KOPT-K1 (cell line): ENCODE data around the gene UCHL5.
"Not testable (repeated sequence)": the region's sequence is repeated elsewhere in the genome, so short reads cannot be mapped to it uniquely, and the experiment has no call there.

Experiments
- H3K27ac ChIP-seq: fragments of 200-600 bp; sonication (generic); 2 replicates; pipeline ENCODE4 v1.5.1; 2016; ENCODE audit warnings: antibody characterized with exemption, mild to moderate bottlenecking, low read depth, low read length; ENCODE audit not compliant: poor library complexity, severe bottlenecking
- H3K36me3 ChIP-seq: fragments of 200-600 bp; sonication (generic); 2 replicates; pipeline ENCODE4 v1.5.1; 2017; ENCODE audit warnings: antibody characterized with exemption, mild to moderate bottlenecking, low read length, moderate library complexity; ENCODE audit not compliant: insufficient read depth
- H3K9me3 ChIP-seq: fragments of 200-600 bp; sonication (generic); 2 replicates; pipeline ENCODE4 v1.5.1; 2017; ENCODE audit warnings: antibody characterized with exemption, low read length, mild to moderate bottlenecking; ENCODE audit not compliant: insufficient read depth, poor library complexity, severe bottlenecking

Gene UCHL5

DNA sequence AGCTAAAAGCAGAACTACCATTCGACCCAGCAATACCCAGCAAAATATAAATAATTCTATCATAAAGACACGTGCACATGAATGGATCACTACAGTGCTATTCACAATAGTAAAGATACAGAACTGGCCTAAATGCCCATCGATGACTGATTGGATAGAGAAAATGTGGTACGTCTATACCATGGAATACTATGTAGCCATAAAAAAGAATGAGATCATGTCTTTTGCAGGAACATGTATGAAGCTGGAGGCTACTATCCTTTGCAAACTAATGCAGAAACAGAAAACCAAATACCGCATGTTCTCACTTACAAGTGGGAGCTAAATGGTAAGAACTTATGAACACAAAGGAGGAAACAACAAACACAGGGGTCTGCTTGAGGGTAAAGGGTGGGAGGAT lies 53.4 kb downstream of the UCHL5 start:
- Histone ChIP-seq H3K27ac (no peak overlapping the region), H3K36me3 (peaks cover 23% of the 10 kb centered on the region)

DNA sequence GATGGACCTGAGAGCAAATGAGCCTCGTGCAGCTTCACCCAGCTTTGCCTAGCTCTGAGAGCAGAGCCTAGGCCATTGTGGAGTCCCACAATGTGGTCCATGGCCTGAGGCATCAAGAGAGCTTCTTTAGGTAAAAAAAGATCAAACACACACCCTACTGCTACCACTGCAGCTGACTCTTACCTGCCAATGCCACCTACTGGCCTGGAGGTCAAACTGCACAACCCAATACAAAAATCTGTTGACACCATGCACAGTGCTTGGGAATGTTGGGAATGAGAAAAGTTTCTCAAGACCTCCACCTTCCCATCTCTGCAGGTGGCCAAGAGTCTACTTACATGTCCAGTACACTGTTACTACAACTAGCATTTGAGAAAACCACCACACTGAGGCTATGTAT lies 60.6 kb downstream of the UCHL5 start:
- Histone ChIP-seq H3K27ac (no peak overlapping the region), H3K9me3 (peaks cover 15% of the 10 kb centered on the region), H3K36me3 (peaks cover 58% of the 10 kb centered on the region)

More for the DNA sequence above, 53.4 kb downstream of the UCHL5 start:
- peaks cover 10% of the 10 kb centered on the region for H3K9me3 ChIP-seq

DNA sequence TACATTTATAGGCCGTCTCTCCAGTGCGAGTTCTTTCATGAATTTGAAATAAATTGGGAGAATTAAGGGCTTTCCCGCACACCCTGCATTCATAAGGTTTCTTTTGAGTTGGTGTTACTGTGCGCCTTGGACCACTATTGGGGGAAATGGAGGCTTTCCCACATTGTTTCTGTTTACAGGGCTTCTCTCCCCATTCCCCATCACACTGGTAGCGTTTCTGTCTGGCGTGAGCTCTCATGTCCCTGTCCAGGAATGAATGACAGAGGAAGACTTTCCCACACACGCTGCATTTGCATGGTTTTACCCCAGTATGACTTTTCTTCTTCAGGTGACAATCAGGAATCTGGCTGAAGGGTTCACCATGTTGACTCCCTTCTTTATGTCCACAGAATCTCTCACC lies 65.0 kb downstream of the UCHL5 start:
- peaks cover 35% of the 10 kb centered on the region for H3K36me3 ChIP-seq
- no peak overlapping the region for H3K27ac ChIP-seq

DNA sequence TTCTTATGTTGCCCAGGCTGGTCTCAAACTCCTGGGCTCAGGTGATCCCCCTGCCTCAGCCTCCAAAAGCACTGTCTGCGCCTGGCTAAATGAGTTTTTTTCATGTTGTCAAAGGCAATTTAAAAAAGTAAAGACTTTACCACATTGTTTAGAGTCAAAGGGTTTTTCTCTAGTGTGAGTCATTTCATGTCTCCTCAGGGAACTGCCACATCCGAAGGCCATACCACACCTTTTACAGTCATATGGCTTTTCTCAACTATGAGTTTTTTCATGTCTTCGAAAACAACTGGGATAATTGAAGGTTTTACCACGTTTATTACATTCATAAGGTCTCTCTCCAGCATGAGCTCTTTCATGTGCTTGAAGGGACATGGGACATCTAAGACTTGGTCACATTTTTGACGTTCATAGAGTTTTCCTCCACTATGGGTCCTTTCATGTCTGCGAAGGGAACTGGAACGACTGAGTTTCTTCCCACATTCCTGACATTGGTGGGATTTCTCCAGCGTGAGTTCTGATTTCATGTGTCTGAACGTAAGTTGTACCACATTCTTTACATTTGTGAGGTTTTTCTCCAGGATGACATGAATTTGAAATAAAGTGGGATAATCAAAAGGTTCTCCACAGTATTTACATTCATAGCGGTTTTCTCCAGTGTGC lies 65.6 kb downstream of the UCHL5 start:
- Histone ChIP-seq H3K27ac (no peak overlapping the region), H3K9me3 (peaks cover 13% of the 10 kb centered on the region), H3K36me3 (peaks cover 29% of the 10 kb centered on the region)

More for the DNA sequence above, 65.0 kb downstream of the UCHL5 start:
- peaks cover 15% of the 10 kb centered on the region for H3K9me3 ChIP-seq

DNA sequence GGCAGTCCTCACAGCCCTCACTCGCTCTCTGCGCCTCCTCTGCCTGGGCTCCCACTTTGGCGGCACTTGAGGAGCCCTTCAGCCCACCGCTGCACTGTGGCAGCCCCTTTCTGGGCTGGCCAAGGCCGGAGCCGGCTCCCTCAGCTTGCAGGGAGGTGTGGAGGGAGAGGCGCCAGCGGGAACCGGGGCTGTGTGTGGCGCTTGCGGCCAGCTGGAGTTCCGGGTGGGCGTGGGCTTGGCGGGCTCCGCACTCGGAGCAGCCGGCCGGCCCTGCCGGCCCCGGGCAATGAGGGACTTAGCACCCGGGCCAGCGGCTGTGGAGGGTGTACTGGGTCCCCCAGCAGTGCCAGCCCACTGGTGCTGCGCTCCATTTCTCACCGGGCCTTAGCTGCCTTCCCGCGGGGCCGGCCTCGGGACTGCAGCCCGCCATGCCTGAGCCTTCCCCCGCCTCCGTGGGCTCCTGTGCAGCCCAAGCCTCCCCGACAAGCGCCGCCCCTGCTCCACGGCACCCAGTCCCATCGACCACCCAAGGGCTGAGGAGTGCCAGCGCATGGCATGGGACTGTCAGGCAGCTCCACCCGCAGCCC lies 72.3 kb downstream of the UCHL5 start:
- not testable (repeated sequence) for H3K9me3 ChIP-seq, H3K36me3 ChIP-seq, H3K27ac ChIP-seq

DNA sequence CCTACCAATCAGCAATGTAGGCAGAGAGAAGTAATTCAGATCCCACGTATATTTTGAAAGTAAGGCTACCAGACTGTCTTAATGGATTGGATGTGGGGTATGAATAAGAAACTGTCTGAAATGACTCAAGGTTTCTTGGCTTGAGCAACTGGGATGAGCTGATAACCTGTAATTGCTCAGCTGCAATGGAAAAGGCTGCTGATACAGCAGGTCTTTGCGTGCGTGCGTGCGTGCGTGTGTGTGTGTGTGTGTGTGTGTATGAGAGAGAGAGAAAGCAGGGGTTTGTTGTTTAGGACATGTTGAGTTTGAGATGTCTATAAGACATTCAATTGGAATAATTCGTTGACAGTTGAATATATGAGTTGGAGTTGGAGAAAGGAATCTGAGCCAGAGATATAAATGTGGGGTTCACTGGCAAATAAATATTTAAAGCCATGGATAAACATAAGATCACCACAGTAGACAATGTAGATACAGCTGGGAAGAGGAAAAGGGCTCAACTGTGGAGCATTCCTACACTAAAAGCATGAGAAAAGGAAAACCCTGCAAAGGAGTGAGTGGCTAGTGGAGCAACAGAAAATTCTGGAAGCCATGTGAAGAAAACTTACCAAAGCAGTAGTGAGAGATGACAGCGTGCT lies 72.9 kb downstream of the UCHL5 start:
- peaks cover 7% of the 10 kb centered on the region; the same call in 1 of the 2 replicates for H3K36me3 ChIP-seq
- no peaks in the 10 kb centered on the region for H3K9me3 ChIP-seq
- H3K27ac ChIP-seq, result no peak overlapping the region

DNA sequence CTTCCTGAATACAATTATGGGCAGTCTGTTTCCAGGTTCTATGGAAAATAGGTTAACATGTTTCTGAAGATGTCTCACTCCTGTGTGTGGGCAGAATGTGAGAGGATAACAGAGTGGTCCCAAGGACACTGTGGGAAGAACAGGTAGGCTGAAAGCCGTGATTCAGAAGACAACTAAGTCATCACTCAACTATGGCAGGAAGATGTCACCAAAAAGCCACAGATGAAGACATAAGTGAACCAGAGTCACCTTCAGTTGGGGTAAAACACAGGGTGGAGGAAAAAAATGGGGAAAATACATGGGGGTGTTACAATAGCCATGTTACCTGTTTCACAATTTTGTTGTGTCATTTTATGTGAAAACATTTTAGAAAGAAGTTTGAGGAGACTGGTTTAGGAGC lies 75.1 kb downstream of the UCHL5 start:
- Histone ChIP-seq H3K36me3 (peaks cover 7% of the 10 kb centered on the region; the same call in 1 of the 2 replicates), H3K27ac (no peak overlapping the region), H3K9me3 (no peaks in the 10 kb centered on the region)

DNA sequence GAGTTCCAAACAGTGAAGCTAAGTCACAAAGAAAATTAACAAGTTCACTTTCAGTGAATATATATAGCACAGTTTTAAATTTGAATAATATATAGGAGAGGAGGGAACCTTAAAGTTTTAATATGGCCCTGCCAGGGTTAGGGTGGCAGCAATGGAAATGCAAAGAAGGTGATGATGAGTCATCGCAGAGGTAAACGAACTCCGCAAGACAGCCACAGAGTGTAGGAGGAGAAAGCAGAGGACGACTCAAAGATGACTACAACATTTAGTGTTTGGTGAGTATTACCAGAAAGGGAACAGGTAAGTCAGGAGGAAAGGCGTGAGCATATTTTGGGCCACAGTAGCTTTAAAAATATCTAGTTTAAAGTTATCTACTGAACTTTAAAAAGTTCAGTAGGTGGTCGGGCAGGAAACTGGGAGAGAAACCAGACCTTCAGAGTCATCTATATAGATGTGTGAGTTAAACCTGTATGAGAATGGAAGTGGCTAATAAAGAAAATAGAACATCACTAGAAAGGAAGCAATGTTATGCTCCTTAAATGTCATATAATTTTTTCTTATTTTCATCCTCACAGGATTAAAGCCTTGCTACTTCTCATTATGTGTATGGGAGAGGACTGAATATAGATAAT lies 75.7 kb downstream of the UCHL5 start:
- H3K9me3 ChIP-seq, result no peaks in the 10 kb centered on the region
- peaks cover 7% of the 10 kb centered on the region; the same call in 1 of the 2 replicates for H3K36me3 ChIP-seq
- no peak overlapping the region for H3K27ac ChIP-seq

DNA sequence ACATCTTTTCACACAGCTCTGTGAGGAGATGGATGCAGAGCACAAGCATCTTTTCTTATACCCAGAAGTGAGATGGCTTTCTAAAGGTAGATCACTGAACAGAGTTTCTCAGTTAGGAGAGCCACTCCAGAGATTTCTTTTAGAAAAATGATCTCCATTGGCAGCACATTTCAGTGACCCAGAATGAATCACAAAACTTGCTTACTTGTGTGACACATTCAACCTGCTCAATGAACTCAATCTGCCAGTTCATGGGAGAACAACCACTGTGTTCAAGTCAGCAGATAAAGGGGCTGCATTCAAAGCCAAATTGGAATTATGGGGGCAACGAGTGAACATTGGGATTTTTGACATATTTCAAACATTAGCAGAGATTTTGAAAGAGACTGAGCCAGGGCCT lies 78.3 kb downstream of the UCHL5 start:
- no peaks in the 10 kb centered on the region for H3K9me3 ChIP-seq
- no peaks in the 10 kb centered on the region for H3K36me3 ChIP-seq
- no peak overlapping the region for H3K27ac ChIP-seq

DNA sequence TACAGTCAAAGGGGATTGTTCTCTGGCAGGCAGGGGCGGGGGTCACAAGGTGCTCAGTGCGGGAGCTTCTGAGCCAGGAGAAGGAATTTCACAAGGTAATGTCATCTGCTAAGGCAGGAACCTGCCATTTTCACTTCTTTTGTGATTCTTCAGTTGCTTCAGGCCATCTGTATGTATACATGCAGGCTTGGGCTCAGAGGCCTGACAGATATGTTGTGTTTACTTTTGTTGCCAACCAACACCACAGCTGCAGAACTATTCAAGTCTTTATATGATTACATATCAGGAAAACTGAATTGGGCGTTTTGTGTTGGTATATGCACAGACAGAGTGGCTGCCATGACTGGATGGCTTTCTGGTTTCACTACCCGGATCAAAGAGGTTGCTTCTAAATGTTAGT lies 78.8 kb downstream of the UCHL5 start:
- not testable (repeated sequence) for H3K27ac ChIP-seq, H3K9me3 ChIP-seq, H3K36me3 ChIP-seq

DNA sequence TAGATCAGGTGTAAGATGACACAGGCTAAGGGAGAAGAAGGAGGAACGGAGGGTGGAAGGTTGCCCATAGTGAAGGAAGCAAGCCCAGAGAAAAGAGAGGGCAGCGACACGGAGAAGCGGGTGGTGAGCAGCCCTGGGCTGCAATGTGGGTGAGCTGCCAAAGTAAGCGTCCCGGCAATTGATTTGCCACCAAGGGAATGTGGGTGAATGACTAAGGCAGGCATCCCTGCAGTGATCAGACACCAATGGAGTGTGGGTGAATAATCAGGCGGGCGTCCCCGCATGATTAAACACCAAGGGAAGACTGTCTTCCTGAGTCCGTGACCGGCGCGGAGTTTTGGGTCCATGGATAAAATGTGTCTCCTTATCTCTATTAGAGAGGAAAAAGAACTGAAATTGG lies 79.6 kb downstream of the UCHL5 start:
- Histone ChIP-seq H3K9me3 (no peaks in the 10 kb centered on the region), H3K36me3 (no peaks in the 10 kb centered on the region), H3K27ac (no peak overlapping the region)

DNA sequence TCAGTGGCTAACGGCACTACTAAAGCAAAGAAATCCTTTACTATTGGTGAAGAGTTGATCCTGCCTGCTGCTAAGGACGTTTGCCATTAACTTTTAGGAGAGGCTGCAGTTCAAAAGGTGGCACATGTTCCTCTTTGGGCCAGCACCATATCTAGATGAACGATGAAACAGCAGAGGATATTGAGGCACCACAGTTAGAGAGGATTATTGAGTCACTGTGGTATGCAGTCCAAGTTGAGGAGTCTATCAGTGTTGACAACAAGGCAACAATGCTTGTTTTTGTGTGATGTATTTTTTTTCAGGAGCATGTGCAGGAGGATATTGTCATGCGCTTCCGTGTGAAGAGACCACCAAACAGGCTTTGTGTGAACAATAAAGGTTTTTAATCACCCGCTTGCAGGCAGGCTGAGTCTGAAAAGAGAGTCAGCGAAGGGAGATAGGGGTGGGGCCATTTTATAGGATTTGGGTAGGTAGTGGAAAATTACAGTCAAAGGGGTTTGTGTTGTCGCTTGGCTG lies 80.9 kb downstream of the UCHL5 start:
- no peaks in the 10 kb centered on the region for H3K9me3 ChIP-seq
- no peaks in the 10 kb centered on the region for H3K36me3 ChIP-seq
- H3K27ac ChIP-seq, result no peak overlapping the region

DNA sequence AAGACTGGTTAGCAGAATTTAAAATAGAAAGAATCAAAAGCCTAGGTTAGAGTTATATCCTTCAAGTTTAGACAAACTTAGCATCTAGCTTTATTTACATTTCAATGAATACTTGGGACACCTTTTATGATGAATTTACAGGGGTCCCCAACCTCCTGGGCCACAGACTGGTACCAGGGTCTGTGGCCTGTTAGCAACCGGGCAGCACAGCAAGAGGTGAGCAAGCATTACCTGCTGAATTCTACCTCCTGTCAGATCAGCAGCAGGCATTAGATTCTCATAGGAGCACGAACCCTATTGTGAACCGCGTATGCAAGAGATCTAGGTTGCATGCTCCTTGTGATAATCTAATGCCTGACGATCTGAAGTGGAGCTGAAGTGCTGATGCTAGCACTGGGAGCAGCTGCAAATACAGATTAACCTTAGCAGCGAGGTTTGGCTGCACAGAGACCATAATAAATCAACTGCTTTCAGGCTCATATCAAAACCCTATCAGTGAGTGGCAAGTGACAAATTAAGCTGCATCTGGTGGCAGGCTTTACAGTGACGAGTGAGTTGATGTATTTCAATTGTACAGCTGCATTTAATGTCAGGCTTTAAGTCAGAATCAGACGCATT lies 82.0 kb downstream of the UCHL5 start:
- Histone ChIP-seq H3K27ac (no peak overlapping the region), H3K36me3 (no peaks in the 10 kb centered on the region), H3K9me3 (no peaks in the 10 kb centered on the region)

DNA sequence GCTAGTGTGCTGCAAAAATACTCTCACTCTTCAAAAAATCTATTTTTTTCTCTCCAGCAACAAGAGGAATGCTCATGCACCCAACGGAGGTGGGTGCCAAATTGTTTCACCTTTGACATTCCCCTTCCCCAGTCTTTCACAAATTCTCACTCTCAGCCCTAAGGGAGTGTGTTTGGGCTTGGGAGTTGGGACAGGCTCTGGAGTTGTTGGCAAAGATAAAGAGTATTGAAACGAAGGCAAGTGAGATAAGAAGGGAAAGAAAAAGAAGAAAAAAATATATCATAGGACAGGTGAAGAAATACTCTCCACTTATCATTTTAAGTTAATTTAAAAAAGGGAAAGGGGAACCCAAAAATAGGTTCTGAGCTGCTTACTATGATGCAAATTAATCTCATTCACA lies 82.6 kb downstream of the UCHL5 start:
- no peak overlapping the region for H3K27ac ChIP-seq
- no peaks in the 10 kb centered on the region for H3K9me3 ChIP-seq

DNA sequence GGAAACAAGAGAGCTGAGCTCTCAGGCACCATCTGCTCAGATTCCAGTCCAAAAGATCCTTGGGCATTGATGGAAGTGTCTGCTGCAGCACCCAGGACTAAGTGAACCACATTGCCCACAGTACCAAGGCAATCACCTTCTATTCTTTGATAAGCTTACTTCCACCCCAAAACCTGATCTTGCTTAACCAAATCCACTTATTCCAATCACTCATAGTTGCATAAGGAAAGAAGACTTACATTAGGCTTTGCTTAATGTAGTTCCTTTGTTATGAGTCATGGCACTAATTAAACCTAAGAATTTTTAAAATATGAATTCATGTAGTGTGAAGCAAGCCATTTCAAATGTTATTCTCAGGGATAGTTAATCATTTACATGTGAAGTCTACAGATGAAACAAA lies 84.5 kb downstream of the UCHL5 start:
- no peak overlapping the region for H3K27ac ChIP-seq
- H3K9me3 ChIP-seq, result no peaks in the 10 kb centered on the region
- no peaks in the 10 kb centered on the region for H3K36me3 ChIP-seq

More for the DNA sequence above, 82.6 kb downstream of the UCHL5 start:
- H3K36me3 ChIP-seq, result no peaks in the 10 kb centered on the region
